HS-5 (cell line): ENCODE data around the gene PAPSS2.
"Not testable (repeated sequence)": the region's sequence is repeated elsewhere in the genome, so short reads cannot be mapped to it uniquely, and the experiment has no call there.

Experiments
- DNase-seq: peaks from one replicate; pipeline ENCODE4 v3.0.0-alpha.2; 2012; ENCODE audit warnings: low read depth

The PAPSS2 gene

DNA sequence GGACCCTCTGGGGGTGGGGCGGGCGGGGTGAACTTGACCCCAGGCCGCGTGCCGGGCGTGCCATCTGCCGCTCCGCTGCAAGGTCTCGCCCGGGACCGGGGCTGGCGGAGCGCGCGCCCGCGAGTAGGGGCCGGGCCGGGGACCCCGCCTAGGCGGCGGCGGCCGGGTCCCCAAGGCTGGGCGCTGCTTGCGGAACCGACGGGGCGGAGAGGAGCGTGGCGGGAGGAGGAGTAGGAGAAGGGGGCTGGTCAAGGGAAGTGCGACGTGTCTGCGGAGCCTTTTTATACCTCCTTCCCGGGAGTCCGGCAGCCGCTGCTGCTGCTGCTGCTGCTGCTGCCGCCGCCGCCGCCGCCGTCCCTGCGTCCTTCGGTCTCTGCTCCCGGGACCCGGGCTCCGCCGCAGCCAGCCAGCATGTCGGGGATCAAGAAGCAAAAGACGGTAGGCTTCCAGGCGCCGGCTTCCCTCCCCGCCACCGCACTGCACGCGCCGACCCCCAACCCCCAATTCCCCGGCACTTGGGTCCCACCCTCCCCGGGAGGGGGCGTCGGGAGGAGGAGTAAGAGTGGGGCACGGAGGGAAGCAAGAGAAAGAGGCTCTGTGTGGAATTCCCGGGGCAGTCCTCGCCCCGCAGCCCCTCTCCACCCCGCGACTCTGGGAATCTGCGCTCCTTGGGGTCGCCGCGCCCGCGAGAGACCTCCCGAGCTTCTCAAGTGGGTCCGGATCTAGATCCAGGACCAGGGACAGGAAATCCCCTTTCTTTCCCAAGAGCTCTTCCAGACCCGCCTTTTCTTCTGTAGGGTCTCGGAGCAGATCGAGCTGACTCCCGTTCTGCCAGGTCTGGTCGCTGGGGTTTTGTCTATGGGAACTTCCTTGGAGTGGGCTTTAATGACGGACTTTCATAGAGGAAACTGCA is at the start of gene PAPSS2:
TSS of gene PAPSS2 (plus strand) at position 308 of the 913 bp plus-strand sequence. CDS start at position 412, 104 bp downstream.
- no peak for DNase-seq

DNA sequence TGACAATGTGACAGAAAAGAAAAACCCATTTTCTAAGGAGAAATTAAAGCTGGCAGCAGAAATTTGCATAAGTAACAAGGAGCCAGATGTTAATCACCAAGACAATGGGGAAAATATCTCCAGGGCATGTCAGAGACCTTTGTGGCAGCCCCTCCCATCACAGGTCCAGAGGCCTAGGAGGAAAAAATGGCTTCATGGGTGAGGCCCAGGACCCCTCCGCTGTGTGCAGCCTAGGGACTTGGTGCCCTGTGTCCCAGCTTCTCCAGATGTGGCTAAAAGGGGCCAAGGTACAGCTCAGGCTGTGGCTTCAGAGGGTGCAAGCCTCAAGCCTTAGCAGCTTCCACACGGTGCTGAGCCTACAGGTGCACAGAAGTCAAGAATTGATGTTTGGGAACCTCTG is 48.3 kb upstream of the PAPSS2 start:
- DNase-seq = not testable (repeated sequence)

DNA sequence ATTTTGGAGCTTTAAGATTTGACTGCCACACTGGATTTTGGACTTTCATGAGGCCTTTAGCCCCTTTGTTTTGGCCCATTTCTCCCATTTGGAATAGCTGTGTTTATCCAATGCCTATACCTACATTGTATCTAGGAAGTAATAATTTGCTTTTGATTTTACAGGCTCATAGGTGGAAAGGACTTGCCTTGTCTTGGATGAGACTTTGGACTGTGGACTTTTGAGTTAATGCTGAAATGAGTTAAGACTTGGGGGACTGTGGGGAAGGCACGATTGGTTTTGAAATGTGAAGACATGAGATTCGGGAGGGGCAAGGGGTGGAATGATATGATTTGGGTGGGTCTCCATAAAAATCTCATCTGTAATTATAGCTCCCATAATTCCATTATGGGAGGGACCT is 47.6 kb upstream of the PAPSS2 start:
- no peak for DNase-seq

DNA sequence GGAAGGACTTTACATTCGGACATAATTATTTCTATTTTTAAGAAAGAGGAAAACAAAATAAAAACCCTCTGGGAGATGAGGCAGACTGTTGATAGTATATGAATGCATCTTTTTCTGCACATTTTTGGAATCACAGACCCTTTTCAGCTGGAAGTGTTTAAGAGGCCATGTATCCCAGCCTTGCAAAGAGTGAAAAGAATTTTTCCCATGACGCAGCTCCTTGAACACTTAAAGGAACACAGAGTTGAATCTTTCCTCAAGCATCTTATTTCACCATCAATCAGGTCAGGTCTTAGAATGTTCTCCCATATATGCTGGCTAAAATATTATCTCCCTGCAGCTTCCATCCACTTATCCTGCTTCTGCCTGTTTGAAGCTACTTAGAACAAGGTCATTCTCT is 45.9 kb upstream of the PAPSS2 start:
- DNase-seq = no peak

DNA sequence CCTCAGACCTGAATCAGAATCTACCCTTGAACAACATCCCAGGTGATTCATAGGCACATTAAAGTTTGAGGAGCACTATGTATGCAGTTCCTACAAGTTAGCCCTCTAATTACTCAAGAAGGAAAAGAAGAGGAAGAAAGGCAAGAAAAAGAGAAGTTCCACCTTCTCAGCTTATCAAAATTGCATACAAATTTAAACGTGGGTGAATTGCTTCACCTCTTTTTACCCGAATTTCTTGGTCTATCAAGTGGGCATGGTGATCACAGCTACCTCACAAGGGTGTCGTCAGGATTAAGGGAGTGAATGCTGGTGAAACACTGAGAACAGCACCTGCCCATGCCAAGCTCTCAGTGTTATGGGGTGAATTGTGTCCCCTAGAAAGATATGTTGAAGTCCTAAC is 43.8 kb upstream of the PAPSS2 start:
- DNase-seq = no peak

DNA sequence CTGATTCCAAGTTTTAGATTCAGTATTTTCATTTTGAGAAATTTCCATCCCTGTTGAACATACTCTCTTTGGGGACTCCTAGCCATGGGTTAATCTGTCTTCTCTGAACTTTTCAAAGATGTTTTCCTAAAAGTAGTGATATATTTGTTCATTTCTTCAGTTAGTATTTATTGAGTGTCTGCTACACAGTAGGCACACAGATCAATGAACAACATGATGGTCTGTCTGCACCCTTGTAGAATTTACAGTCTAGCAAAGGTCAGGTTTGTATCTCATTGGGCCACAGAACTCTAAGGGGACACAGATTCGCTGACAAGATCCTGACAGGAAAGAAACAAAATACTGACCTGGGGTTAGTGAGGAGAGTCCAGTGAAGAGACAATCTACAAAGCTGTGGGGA is 42.2 kb upstream of the PAPSS2 start:
- DNase-seq = no peak

DNA sequence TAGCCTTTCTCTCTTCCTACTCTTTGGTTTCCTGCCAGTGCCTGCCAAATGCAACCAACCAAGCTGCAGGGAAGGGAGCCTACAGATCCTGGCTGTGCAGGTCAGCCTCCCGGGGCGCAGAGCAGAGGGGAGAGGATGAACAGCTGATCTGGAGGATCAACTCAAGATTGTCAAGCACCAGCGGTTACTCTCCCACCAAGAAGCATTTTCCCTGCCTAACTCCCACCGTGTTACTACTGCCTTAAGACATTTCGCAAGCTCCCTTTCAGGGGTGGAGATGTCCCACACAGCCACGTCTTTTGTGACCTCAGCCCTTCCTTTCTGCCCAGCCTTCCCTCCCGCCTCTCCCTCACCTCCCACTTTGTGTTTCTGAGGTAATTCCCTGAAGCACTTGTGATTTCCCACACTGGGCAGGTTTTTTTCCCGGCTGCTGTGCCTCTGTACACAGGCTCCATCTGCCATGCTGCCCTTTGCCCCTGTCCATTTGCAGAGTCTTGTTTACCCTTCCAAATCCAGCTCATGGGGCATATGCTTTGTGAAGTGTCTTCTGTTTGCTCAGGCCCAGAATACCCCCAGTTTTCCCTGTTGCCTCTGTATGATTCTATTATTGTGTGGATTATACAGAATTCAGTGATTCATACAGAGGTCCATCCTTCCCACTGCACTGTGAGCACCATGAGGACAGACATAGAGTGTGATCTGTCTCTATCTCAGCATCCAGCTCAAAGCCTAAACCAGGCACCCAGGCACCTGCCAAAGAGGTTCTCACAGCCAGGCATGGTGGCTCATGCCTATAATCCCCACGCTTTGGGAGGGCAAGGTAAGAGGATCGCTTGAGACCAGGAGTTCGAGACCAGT is 40.9 kb upstream of the PAPSS2 start:
- DNase-seq = no peak

DNA sequence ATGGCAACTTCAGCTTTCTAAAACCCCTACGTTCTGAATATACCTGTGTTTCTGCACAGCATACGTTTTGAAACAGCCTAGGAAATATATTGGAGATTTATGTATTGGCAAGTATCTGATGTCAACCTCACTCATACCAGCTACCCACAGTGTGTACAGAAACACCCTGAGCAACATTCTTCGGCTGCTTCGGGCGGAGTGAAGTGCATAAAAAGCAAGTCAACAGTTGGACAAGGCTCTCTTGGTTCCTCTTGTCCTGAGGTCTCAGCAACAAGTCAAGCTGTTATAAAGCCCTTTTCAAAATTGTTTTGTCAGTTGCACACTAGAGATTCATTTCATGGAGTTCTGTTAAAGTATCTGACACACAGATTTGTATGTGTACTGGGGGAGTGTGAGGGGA is 40.0 kb upstream of the PAPSS2 start:
- no peak for DNase-seq

DNA sequence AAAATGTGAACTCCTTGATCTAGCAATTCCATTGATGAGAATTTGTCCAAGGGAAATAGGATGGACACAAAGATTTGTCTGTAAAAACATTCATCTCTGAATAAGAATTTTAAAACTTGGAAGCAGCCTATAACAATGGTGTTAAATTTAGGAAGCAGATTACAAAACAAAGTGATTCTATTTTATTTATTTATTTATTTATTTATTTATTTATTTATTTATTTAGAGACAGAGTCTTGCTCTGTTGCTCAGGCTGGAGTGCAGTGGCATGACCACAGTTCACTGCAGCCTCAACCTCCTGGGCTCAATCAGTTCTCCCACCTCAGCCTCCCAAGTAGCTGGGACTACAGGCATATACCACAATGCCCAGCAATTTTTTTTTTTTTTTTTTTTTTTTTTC is 38.2 kb upstream of the PAPSS2 start:
- not testable (repeated sequence) for DNase-seq

DNA sequence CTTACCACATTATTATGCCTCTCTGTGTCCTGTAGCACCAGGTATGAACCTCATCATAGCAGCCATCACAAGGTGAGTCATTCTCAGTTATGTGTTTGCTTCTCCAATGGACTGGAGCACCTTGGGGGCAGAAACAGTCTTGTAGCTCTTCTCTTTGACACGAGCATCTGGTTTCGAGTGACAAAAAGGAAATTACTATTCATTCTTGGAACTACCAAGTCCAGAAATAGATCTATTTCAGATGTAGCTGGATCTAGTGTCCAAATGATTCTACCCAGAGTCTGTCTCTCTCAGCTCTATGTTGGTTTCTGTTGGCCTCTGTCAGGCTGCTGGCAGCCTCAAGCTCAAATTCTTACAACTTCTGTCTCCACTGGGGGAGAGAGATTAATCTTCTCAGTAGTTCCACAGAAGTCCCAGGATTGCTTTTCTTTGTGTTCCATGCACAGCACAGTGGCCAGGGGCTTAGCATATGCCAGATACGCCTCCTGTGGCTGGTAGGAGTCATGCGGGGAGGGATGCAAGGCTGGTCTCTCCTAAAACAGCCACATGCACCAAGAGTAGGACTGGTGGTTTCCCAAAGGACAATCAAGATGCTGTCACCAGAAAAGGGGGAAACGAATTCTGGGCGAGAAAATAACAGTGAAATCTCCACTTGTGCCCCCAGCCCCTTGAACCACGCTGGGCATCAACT is 37.2 kb upstream of the PAPSS2 start:
- DNase-seq = no peak

DNA sequence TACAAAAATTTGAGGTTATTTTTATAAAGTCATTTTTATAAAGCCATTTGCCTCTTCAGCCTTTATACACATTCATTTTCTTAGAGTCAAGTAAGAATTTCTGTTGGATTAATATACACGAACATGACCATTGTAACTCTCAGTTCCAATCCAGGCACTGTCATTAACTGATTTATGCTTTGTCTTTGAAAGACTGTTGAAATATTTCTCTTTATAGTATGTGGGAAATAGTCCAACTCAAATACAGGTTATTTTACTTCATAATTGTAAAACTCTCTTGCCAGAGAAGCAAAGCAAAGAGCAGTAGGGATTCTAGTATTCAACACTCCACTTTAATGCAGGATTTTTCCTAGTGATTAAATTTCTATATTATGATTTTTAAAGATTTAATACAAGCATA is 36.5 kb upstream of the PAPSS2 start:
- no peak for DNase-seq

DNA sequence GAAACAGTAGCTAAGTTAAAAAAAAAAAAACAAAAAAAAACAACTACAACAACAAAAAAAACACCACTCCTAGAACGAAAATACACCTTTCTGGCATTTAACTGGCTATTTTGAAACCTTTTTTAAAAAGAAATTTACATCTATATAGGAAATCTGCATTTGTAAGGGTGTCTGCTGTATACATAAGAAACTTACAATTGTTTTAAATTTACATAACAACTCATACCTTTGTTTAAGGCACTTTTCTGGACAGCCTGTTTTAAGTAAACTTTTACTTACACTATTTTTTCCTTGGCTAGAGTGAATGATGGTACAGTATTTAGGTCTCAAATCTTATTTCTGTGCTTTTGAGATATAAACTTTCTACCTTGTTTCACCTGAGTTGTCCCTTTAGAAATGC is 34.0 kb upstream of the PAPSS2 start:
- DNase-seq = no peak

DNA sequence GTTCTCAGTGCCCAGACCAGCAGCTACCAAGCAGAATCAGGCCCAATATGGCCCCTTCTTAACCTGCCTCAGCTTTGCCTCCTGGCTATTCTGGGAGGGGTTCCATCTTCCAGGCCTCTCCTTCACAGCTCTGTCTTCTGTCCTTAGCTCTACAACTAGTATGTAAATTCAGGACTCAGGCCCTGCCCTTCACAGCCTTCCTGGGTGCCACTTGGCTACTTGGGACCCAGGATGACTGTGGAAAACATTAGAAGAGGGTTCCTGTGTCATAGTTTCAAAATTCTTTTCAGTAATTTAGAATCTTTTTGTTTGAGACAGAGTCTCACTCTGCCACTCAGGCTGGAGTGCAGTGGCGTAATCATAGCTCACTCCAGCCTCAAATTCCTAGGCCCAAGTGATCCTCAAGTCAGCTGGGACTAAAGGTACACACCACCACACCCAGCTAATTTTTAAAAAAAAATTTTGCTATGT is 33.2 kb upstream of the PAPSS2 start:
- DNase-seq = no peak

DNA sequence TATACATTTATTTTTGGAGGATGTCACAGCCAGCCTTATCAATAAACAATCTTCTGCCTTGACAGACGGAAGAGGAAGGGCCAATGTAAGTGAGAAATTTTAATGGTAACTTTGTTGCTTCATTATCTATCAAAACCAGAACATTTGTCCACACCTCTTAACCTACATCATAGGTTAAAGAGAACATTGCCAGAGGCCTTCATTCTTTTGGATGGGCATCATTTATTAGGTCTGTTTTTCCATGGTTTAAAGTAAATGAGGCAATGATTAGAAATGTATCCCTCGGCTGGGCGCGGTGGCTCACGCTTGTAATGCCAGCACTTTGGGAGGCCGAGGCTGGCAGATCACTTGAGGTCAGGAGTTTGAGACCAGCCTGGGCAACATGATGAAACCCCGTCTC is 29.5 kb upstream of the PAPSS2 start:
- no peak for DNase-seq

DNA sequence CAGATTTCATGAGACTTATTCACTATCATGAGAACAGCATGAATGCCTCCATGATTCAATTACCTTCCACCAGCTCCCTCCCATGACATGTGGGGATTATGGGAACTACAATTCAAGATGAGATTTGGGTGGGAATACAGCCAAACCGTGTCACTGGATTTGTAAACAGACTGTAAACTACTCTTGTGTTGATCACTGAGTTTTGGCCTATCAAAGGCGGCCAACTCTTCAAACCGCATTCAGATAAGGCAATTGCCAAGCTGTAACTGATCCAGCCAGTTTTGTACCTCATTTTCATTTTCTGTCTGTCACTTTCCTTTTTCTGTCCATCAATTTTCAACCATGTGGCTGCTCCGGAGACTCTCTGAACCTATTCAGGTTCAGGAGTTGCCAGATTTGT is 27.2 kb upstream of the PAPSS2 start:
- DNase-seq = no peak

DNA sequence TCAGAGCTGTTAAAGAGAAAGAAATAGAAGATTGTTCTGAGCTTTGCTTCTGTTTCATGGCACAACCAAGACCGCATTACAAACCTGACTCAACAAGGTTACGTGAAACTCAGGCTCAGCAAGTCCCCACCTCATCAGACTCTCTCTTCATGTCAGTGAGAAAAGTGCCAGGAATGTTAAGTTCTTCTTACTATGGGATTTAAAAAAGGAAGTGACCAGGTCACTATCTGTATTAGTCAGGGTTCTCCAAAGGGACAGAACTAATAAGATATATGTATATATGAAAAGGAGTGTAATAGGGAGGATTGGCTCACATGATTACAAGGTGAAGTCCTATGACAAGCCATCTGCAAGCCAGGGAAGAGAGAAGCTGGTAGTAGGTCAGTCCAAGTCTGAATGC is 25.4 kb upstream of the PAPSS2 start:
- no peak for DNase-seq

DNA sequence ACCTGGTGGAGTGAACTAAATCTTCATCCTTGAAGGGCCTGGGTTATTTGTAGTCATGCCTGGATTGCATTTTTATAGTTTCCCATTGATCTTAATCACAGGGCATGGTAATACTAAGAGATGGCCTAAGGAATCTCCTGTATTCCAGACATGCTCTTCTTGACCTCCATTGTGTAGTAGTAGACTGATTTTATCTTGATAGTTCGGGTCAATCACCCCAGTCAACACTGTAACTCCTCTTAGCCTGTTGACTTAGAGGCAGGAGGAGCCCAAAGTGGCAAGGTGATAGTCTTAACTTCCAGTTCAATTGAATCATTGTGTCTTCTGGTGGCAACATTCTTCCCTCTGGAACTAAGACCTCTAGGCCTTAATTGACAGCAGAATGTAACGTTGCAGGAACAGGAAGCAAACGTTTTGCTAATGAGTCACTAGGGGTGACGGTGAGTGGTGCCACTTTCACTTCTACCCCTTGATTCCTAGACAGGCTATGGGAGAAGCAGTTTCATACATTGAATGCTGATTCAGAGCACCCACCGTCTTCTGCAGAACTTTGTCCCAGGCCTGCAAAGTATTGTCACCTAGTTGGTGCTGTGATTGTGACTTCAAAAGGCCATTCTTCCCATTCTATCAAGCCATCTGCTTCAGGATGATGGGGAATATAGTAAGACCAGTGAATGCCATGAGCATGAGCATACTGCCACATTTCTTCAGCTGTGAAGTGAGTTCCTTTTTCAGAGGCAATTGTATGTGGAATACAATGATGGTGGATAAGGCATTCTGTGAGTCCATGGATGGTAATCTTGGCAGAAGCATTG is 24.0 kb upstream of the PAPSS2 start:
- DNase-seq = peak; percentile 80

DNA sequence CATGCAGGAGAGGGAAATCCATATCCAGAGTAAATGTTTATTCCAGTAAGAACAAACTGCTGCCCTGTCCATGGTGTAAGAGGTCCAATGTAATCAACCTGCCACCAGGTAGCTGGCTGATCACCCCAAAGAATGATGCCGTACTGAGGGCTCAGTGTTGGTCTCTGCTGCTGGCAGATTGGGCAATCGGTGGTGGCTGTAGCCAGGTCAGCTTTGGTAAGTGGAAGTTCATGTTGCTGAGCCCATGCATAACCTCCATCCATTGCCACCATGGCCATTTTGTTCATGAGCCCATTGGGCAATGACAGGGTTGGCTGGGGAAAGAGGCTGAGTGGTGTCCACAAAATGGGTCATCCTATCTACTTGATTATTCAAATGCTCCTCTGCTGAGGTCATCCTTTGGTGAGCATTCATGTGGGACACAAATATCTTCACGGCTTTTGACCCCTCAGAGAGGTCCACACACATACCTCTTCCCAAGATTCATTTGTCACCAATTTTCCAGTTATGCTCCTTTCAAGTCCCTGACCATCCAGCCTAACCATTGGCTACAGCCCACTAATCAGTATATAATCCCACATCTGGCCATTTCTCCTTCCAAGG is 23.3 kb upstream of the PAPSS2 start:
- DNase-seq = no peak

DNA sequence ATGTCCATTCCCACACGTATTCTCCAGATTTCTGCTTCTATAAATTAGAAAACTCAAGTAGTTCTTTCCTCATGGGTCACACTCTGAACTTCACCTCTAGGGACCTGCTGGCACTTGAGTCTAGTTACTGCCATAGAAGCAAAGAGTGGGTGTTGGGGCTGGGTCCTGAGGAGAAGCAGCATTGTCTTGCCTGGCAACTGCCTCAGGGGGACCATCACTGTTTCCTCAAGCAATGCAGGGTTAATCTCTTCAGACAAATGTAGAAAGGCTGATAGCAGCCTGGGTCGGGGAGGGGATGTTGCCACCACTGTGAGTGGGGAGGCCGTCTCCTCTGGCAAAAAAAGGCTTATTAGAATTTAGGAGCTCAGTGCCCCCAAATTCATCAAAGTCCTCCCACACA is 20.2 kb upstream of the PAPSS2 start:
- DNase-seq = no peak

DNA sequence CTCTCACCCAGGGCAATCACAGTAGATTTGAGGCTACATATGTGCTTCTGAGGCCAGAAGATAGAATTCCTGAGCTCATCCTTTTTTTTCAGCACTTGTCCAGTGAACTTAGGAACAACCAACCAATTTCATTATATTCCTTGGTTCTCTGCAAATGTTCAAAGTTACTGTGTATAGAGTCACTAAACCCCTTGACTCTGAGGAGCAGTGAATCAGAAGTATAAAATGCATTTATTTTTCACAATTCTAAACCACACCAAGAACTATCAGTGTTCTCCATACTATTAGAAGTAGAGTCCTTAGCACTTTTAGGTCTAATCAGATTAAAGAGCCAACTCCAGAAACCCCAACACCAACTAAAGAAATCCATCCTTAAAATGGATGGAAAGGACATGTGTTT is 19.6 kb upstream of the PAPSS2 start:
- DNase-seq = no peak

DNA sequence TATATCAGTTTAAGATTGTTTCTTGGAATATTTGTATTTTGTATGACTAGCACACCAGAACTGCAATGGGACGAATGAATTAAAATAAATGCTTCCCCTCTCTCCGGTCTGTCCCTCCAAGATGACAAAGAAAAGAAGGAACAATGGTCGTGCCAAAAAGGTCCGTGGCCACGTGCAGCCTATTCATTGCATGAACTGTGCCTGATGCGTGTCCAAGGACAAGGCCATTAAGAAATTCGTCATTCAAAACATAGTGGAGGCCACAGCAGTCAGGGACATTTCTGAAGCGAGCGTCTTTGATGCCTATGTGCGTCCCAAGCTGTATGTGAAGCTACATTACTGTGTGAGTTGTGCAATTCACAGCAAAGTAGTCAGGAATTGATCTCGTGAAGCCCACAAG is 17.2 kb upstream of the PAPSS2 start:
- DNase-seq = no peak
